H1 (cell line): Measurements from ENCODE around the gene SLC24A3. TPM values are rescaled to one million over a fixed set of nuclear protein-coding genes. Genes with fewer than 3 reads are reported as not detected.

ENCODE experiments used
- CTCF ChIA-PET: fragments of 300-600 bp; sonication (Branson Sonifier 250); formaldehyde crosslinking; loops from one replicate; lab custom pipeline; 2021; ENCODE audit not compliant: partially characterized antibody; lab: Charles Lee
- POLR2A ChIA-PET: fragments of 300-600 bp; sonication (Branson Sonifier 250); formaldehyde crosslinking; loops from one replicate; lab custom pipeline; 2021; ENCODE audit warnings: inconsistent platforms; ENCODE audit not compliant: partially characterized antibody; lab: Charles Lee
- DNase-seq, 2 experiments: peaks; one replicate each; pipeline versions ENCODE4 v3.0.0 to v3.0.0-alpha.2; 2010 to 2022; ENCODE audit warnings: low spot score in 2 of 2, low read depth in 1 of 2, mixed read lengths in 1 of 2
- FAIRE-seq: peaks from 2 replicates; lab custom pipeline; 2011; peaks lifted over from hg19 to GRCh38; lab: Jason Lieb, UNC
- H2AFZ ChIP-seq: 2 replicates; pipeline ENCODE4 v1.8.1; 2012; ENCODE audit warnings: low read length, inconsistent platforms
- H2AK5ac ChIP-seq: 2 replicates; pipeline ENCODE4 v1.6.1; 2013; ENCODE audit warnings: low read depth, low read length
- H2BK120ac ChIP-seq: replicated peaks from 2 replicates; pipeline ENCODE3; 2013; ENCODE audit warnings: low read depth, low read length, inconsistent platforms
- H2BK12ac ChIP-seq: 2 replicates; pipeline ENCODE4 v1.6.1; 2013; ENCODE audit warnings: low read depth, low read length
- H2BK15ac ChIP-seq: 2 replicates; pipeline ENCODE4 v1.6.1; 2013; ENCODE audit warnings: low read length
- H2BK20ac ChIP-seq: 2 replicates; pipeline ENCODE4 v1.6.1; 2013; ENCODE audit warnings: low read length
- H2BK5ac ChIP-seq: 2 replicates; pipeline ENCODE4 v1.6.1; 2013; ENCODE audit warnings: low read depth, low read length
- H3K14ac ChIP-seq: 2 replicates; pipeline ENCODE4 v1.6.1; 2013; ENCODE audit warnings: inconsistent platforms; ENCODE audit not compliant: insufficient read length
- H3K18ac ChIP-seq: 2 replicates; pipeline ENCODE4 v1.6.1; 2013; ENCODE audit warnings: low read length; ENCODE audit errors: extremely low read depth
- H3K23ac ChIP-seq: 2 replicates; pipeline ENCODE4 v1.6.1; 2013; ENCODE audit warnings: inconsistent platforms; ENCODE audit not compliant: insufficient read length
- H3K23me2 ChIP-seq: 2 replicates; pipeline ENCODE4 v1.6.1; 2013; ENCODE audit warnings: low read depth, low read length
- H3K27ac ChIP-seq: 2 replicates; pipeline ENCODE4 v1.6.1; 2011; ENCODE audit warnings: low read depth, low read length, inconsistent platforms
- H3K27me3 ChIP-seq, 4 experiments: replicated peaks in 1 of 4; 1 replicate in 1 of 4; 2 replicates in 3 of 4; pipeline versions ENCODE4 v1.6.1 to v1.8.1; 2011 to 2013; ENCODE audit warnings: low read length in 3 of 4, mild to moderate bottlenecking in 3 of 4, inconsistent platforms in 2 of 4, mixed read lengths in 2 of 4, moderate library complexity in 1 of 4; ENCODE audit not compliant: control insufficient read depth in 3 of 4, insufficient read depth in 3 of 4; ENCODE audit errors: extremely low read depth in 1 of 4
- H3K36me3 ChIP-seq, 4 experiments: 2 replicates each; pipeline versions ENCODE4 v1.6.1 to v1.8.1; 2011 to 2013; ENCODE audit warnings: mild to moderate bottlenecking in 4 of 4, low read length in 3 of 4, moderate library complexity in 2 of 4, control low read depth in 1 of 4, inconsistent platforms in 1 of 4; ENCODE audit not compliant: insufficient read depth in 4 of 4, control insufficient read depth in 2 of 4
- H3K4ac ChIP-seq: replicated peaks from 2 replicates; pipeline ENCODE3; 2013; ENCODE audit warnings: low read length, low read depth, mixed read lengths, inconsistent platforms; ENCODE audit not compliant: insufficient read length
- H3K4me1 ChIP-seq, 4 experiments: replicated peaks in 1 of 4; 1 replicate in 1 of 4; 2 replicates in 3 of 4; pipeline versions ENCODE4 v1.6.1 to v1.8.1; 2011 to 2013; ENCODE audit warnings: low read length in 3 of 4, inconsistent platforms in 2 of 4, mixed read lengths in 1 of 4; ENCODE audit not compliant: insufficient read depth in 4 of 4, control insufficient read depth in 3 of 4
- H3K4me2 ChIP-seq, 2 experiments: 2 replicates each; pipeline versions ENCODE4 v1.6.1 to v1.8.1; 2011 to 2013; ENCODE audit warnings: low read depth in 2 of 2, low read length in 2 of 2, control low read depth in 1 of 2, inconsistent platforms in 1 of 2, mild to moderate bottlenecking in 1 of 2; ENCODE audit not compliant: insufficient read depth in 1 of 2
- H3K4me3 ChIP-seq, 4 experiments: fragments of 200-600, 300-600 bp in 1 of 4; sonication (generic), shearing (Covaris generic), sonication (Bioruptor Twin) in 1 of 4; 2 replicates each; pipeline versions ENCODE4 v1.5.1 to v1.8.1; 2011 to 2016; ENCODE audit warnings: low read length in 4 of 4, low read depth in 3 of 4, control low read depth in 2 of 4, inconsistent platforms in 2 of 4, mild to moderate bottlenecking in 2 of 4, mixed read lengths in 1 of 4, moderate library complexity in 1 of 4; ENCODE audit not compliant: insufficient read depth in 2 of 4; ENCODE audit errors: extremely low read depth in 1 of 4
- H3K56ac ChIP-seq: replicated peaks from 2 replicates; pipeline ENCODE3; 2013; ENCODE audit warnings: low read depth, mild to moderate bottlenecking, mixed read lengths, low read length, inconsistent platforms; ENCODE audit not compliant: insufficient read length
- H3K79me1 ChIP-seq: 2 replicates; pipeline ENCODE4 v1.6.1; 2013; ENCODE audit warnings: low read depth, low read length, control low read depth
- H3K79me2 ChIP-seq, 2 experiments: 2 replicates each; pipeline versions ENCODE4 v1.6.1 to v1.8.1; 2012 to 2013; ENCODE audit warnings: low read length in 2 of 2, mild to moderate bottlenecking in 2 of 2, inconsistent platforms in 1 of 2; ENCODE audit not compliant: insufficient read depth in 2 of 2, control insufficient read depth in 1 of 2
- H3K9ac ChIP-seq, 4 experiments: replicated peaks in 1 of 4; 1 replicate in 1 of 4; 2 replicates in 3 of 4; pipeline versions ENCODE4 v1.6.1 to v1.8.1; 2011 to 2013; ENCODE audit warnings: low read depth in 3 of 4, low read length in 3 of 4, control low read depth in 2 of 4, mild to moderate bottlenecking in 2 of 4, moderate library complexity in 2 of 4, inconsistent platforms in 1 of 4; ENCODE audit errors: extremely low read depth in 1 of 4
- H3K9me3 ChIP-seq, 2 experiments: 2 replicates each; pipeline versions ENCODE4 v1.6.1 to v1.8.1; 2012 to 2013; ENCODE audit warnings: mild to moderate bottlenecking in 2 of 2, moderate library complexity in 2 of 2, control low read depth in 1 of 2, inconsistent platforms in 1 of 2, low read depth in 1 of 2, low read length in 1 of 2, mixed read lengths in 1 of 2; ENCODE audit not compliant: insufficient read depth in 2 of 2
- H4K20me1 ChIP-seq, 2 experiments: replicated peaks in 1 of 2; 2 replicates each; pipeline versions ENCODE3 to v1.8.1; 2011 to 2013; ENCODE audit warnings: inconsistent platforms in 2 of 2, low read length in 2 of 2, mild to moderate bottlenecking in 1 of 2; ENCODE audit not compliant: insufficient read depth in 2 of 2, control insufficient read depth in 1 of 2
- H4K5ac ChIP-seq: 2 replicates; pipeline ENCODE4 v1.6.1; 2013; ENCODE audit warnings: low read length, low read depth, mixed read lengths, inconsistent platforms; ENCODE audit not compliant: insufficient read length
- H4K8ac ChIP-seq: 2 replicates; pipeline ENCODE4 v1.8.0; 2013; ENCODE audit warnings: mild to moderate bottlenecking, moderate library complexity, low read length, inconsistent platforms; ENCODE audit not compliant: insufficient read depth; ENCODE audit errors: extremely low read depth
- H4K91ac ChIP-seq: replicated peaks from 2 replicates; pipeline ENCODE3; 2013; ENCODE audit warnings: low read length, mixed read lengths, inconsistent platforms; ENCODE audit not compliant: insufficient read length
- ASH2L ChIP-seq: fragments of 200-600, 300-600 bp; sonication (generic); IDR thresholded peaks from one replicate; pipeline ENCODE4 v1.7.1; 2017; ENCODE audit warnings: low read length
- CEBPB ChIP-seq: IDR thresholded peaks from 2 replicates; pipeline ENCODE4 v1.6.1; 2012; ENCODE audit warnings: low read depth, low read length
- CREB1 ChIP-seq: IDR thresholded peaks from 2 replicates; pipeline ENCODE4 v1.6.1; 2012; ENCODE audit warnings: inconsistent platforms
- FOSL1 ChIP-seq: IDR thresholded peaks from 2 replicates; pipeline ENCODE4 v1.6.1; 2011; ENCODE audit warnings: mild to moderate bottlenecking, low read depth, low read length, moderate library complexity; ENCODE audit not compliant: insufficient read depth
- KDM1A ChIP-seq: fragments of 200-600, 300-600 bp; sonication (generic); IDR thresholded peaks from 2 replicates; pipeline ENCODE4 v1.7.1; 2016; ENCODE audit warnings: mild to moderate bottlenecking, low read length, borderline replicate concordance
- KDM4A ChIP-seq: IDR thresholded peaks from one replicate; pipeline ENCODE4 v1.7.1; 2012; ENCODE audit warnings: low read depth, mild to moderate bottlenecking, moderate library complexity, low read length, inconsistent platforms; ENCODE audit not compliant: severe bottlenecking
- POU5F1 ChIP-seq: IDR thresholded peaks from 2 replicates; pipeline ENCODE4 v1.6.1; 2011; ENCODE audit warnings: low read depth, mild to moderate bottlenecking, low read length, moderate library complexity
- RNF2 ChIP-seq: fragments of 200-900, 300-1000 bp; sonication (generic); IDR thresholded peaks from 2 replicates; pipeline ENCODE4 v1.7.1; 2016; ENCODE audit warnings: borderline replicate concordance, low read depth, mild to moderate bottlenecking, antibody characterized with exemption, low read length; ENCODE audit not compliant: poor library complexity, severe bottlenecking; ENCODE audit errors: missing control alignments
- SIN3A ChIP-seq, 2 experiments: IDR thresholded peaks in 1 of 2; conservative IDR thresholded peaks in 1 of 2; 2 replicates each; pipeline ENCODE4 v1.6.1; 2011 to 2012; ENCODE audit warnings: low read length in 2 of 2, improper control_type of control experiment in 1 of 2, low read depth in 1 of 2, mild to moderate bottlenecking in 1 of 2
- SIRT6 ChIP-seq: IDR thresholded peaks from one replicate; pipeline ENCODE4 v1.7.1; 2012; ENCODE audit warnings: low read length, inconsistent platforms
- SIX5 ChIP-seq: IDR thresholded peaks from 2 replicates; pipeline ENCODE4 v1.6.1; 2011; ENCODE audit warnings: mild to moderate bottlenecking, low read depth, low read length
- SP2 ChIP-seq: IDR thresholded peaks from 2 replicates; pipeline ENCODE4 v1.6.1; 2012; ENCODE audit warnings: mild to moderate bottlenecking, low read length, inconsistent platforms
- TAF1 ChIP-seq: IDR thresholded peaks from 2 replicates; pipeline ENCODE4 v1.6.1; 2011; ENCODE audit warnings: mild to moderate bottlenecking, low read depth, low read length
- TCF12 ChIP-seq: IDR thresholded peaks from 2 replicates; pipeline ENCODE4 v1.6.1; 2011; ENCODE audit warnings: low read depth, mild to moderate bottlenecking, low read length
- ZNF274 ChIP-seq: IDR thresholded peaks from 2 replicates; pipeline ENCODE4 v1.7.0; 2012; ENCODE audit warnings: low read length, borderline replicate concordance; ENCODE audit errors: extremely low read depth
- WGBS, 2 experiments: shearing (Covaris generic) in 1 of 2; methylation state at CpG; one replicate each; pipeline versions ENCODE4 v1.1.6 to v1.1.7; 2013 to 2015; ENCODE audit warnings: low lambda C conversion rate in 2 of 2, mixed read lengths in 2 of 2, inconsistent platforms in 1 of 2, low coverage in 1 of 2, missing lambda C conversion rate in 1 of 2; ENCODE audit not compliant: insufficient replicate concordance in 2 of 2, insufficient coverage in 1 of 2, insufficient read length in 1 of 2; ENCODE audit errors: extremely low coverage in 1 of 2, missing lambda C conversion rate in 1 of 2; 5-methylcytosine and 5-hydroxymethylcytosine counted together
- polyA plus RNA-seq, 7 experiments: library from polyadenylated mRNA; depleted of rRNA in 3 of 7; stranded (reverse) in 5 of 7; unstranded in 2 of 7; fragments of >200 nt in 5 of 7; fragments of 200-250 nt in 2 of 7; gene quantifications; 1 replicate in 5 of 7; 2 replicates in 1 of 7; 4 replicates in 1 of 7; pipeline versions ENCODE4 v1.2.1 to v1.2.3, GENCODE V29; 2011 to 2013; ENCODE audit warnings: missing spikeins in 2 of 7, mixed read lengths in 2 of 7
- total RNA-seq: library from RNA; stranded (reverse); fragmentation: NEBNext Ultra II Directional; extraction: Animal tissue kit (Norgen Biotek cat#: 25700); gene quantifications from 2 replicates; pipeline ENCODE4 v1.2.1, GENCODE V29; 2021

SLC24A3 gene
- total and polyA plus RNA-seq, 2 of the 8 experiments (the other 6 are each of a cell fraction or from before 2014, with no cell fraction given), result 4.5 to 6.3 TPM

GRCh38 chr20:19646963-19647362, 434.5 kb downstream of the SLC24A3 start:
- Histone ChIP-seq H2AK5ac (no peak overlapping the region), H2BK15ac (no peak overlapping the region), H2AFZ (no peak overlapping the region), H3K4me1 (no peaks in the 10 kb centered on the region), H4K91ac (no peak overlapping the region), H4K8ac (no peak overlapping the region), H3K79me1 (no peaks in the 10 kb centered on the region), H3K23ac (no peak overlapping the region), H3K4me2 (no peak overlapping the region), H2BK12ac (no peak overlapping the region), H2BK5ac (no peak overlapping the region), H3K36me3 (no peaks in the 10 kb centered on the region), H3K14ac (no peak overlapping the region), H3K18ac (no peak overlapping the region), H3K23me2 (no peaks in the 10 kb centered on the region; the same call in 1 of the 2 replicates), H3K56ac (no peak overlapping the region), H2BK120ac (no peak overlapping the region), H3K4me3 (no peak overlapping the region), H4K20me1 (no peaks in the 10 kb centered on the region), H3K27me3 (no peaks in the 10 kb centered on the region), H3K4ac (no peak overlapping the region), H3K27ac (no peak overlapping the region), H3K9ac (no peak overlapping the region), H3K79me2 (no peaks in the 10 kb centered on the region), H2BK20ac (no peak overlapping the region), H4K5ac (no peak overlapping the region), H3K9me3 (no peaks in the 10 kb centered on the region)
- DNase-seq (no peak), FAIRE-seq (no peak)
- 96% methylated on average over 2 of the region's 2 CpGs; no CpG with 5 or more reads in 1 of the 2 experiments for WGBS, 2 experiments
- TF ChIP-seq TCF12 (no peak), POU5F1 (no peak), ZNF274 (no peak), RNF2 (no peak), CREB1 (no peak), KDM1A (no peak), CEBPB (no peak), ASH2L (no peak), SIX5 (no peak), FOSL1 (no peak), TAF1 (no peak), SIN3A (conservative IDR thresholded peaks at IDR 0.05 in 1 of 2, IDR thresholded peaks at IDR 0.05 in 1 of 2; ENCODE audit: low read depth in 1 of 2, low read length in 2 of 2) (no peak), SP2 (no peak), KDM4A (no peak), SIRT6 (no peak)
- CTCF ChIA-PET, result interaction anchor here (1.1 to 1.7 kb wide), 4 partner anchors 10 to 47 kb away, joined by 3 to 4 read pairs (median 3); no protein-coding TSS in a partner anchor
- POLR2A ChIA-PET, result no interaction called here
